HEK293 (cell line): Measurements from ENCODE around the gene C2orf74.
"Not testable (repeated sequence)": the region's sequence is repeated elsewhere in the genome, so short reads cannot be mapped to it uniquely, and the experiment has no call there.

Experiments used
- CTCF ChIA-PET: fragments of 350-600 bp; formaldehyde crosslinking; extraction: SDS; loops from one replicate; lab custom pipeline; 2021; ENCODE audit warnings: antibody characterized with exemption; lab: Yijun Ruan, JAX
- POLR2A ChIA-PET: fragments of 300-600 bp; formaldehyde crosslinking; extraction: SDS; loops from one replicate; lab custom pipeline; 2020; ENCODE audit warnings: antibody characterized with exemption, inconsistent platforms; lab: Yijun Ruan, JAX
- H3K27ac ChIP-seq: fragments of 200-500 bp; sonication (Bioruptor generic); 2 replicates; pipeline ENCODE4 v1.5.1; 2014; ENCODE audit warnings: low read depth, low read length, control low read depth, inconsistent platforms; ENCODE audit errors: extremely low read depth
- H3K36me3 ChIP-seq, 2 experiments: fragments of 200-500 bp in 1 of 2; sonication (Bioruptor generic) in 1 of 2; 1 replicate in 1 of 2; 2 replicates in 1 of 2; pipeline ENCODE4 v1.5.1; 2014 to 2017; ENCODE audit warnings: inconsistent platforms in 2 of 2, low read length in 2 of 2; ENCODE audit not compliant: control insufficient read depth in 2 of 2, insufficient read depth in 1 of 2
- H3K4me1 ChIP-seq: fragments of 200-500 bp; sonication (Bioruptor generic); 2 replicates; pipeline ENCODE4 v1.5.1; 2014; ENCODE audit warnings: mild to moderate bottlenecking, low read length, inconsistent platforms; ENCODE audit not compliant: control insufficient read depth, insufficient read depth
- H3K4me3 ChIP-seq: 2 replicates; pipeline ENCODE4 v1.5.1; 2011; ENCODE audit warnings: low read depth, mild to moderate bottlenecking, control low read depth, low read length, moderate library complexity
- H3K9me3 ChIP-seq: fragments of 200-500 bp; sonication (Bioruptor generic); 2 replicates; pipeline ENCODE4 v1.5.1; 2014; ENCODE audit warnings: low read depth, low read length, inconsistent platforms; ENCODE audit not compliant: control insufficient read depth, insufficient read depth
- GLIS2 ChIP-seq: fragments of 450-650 bp; formaldehyde crosslinking; IDR thresholded peaks from 2 replicates; pipeline ENCODE4 v1.5.1; 2016; ENCODE audit warnings: missing biosample characterization, missing genetic modification characterization
- ZFP69B ChIP-seq: fragments of 450-650 bp; formaldehyde crosslinking; IDR thresholded peaks from 2 replicates; pipeline ENCODE4 v1.5.1; 2016; ENCODE audit warnings: missing biosample characterization, missing genetic modification characterization
- ZNF121 ChIP-seq: fragments of 450-650 bp; formaldehyde crosslinking; IDR thresholded peaks from 2 replicates; pipeline ENCODE4 v1.5.1; 2016; ENCODE audit warnings: missing biosample characterization, missing genetic modification characterization
- ZNF169 ChIP-seq: fragments of 450-650 bp; formaldehyde crosslinking; IDR thresholded peaks from 2 replicates; pipeline ENCODE4 v1.5.1; 2016; ENCODE audit warnings: missing biosample characterization, missing genetic modification characterization
- ZNF24 ChIP-seq: fragments of 450-650 bp; formaldehyde crosslinking; IDR thresholded peaks from 2 replicates; pipeline ENCODE4 v1.5.1; 2016; ENCODE audit warnings: missing biosample characterization, missing genetic modification characterization
- ZNF292 ChIP-seq: fragments of 450-650 bp; formaldehyde crosslinking; IDR thresholded peaks from 2 replicates; pipeline ENCODE4 v1.5.1; 2016; ENCODE audit warnings: low read depth, missing biosample characterization, missing genetic modification characterization, borderline replicate concordance
- ZNF302 ChIP-seq: fragments of 450-650 bp; formaldehyde crosslinking; IDR thresholded peaks from 2 replicates; pipeline ENCODE4 v1.5.1; 2016; ENCODE audit warnings: missing biosample characterization, missing genetic modification characterization, low read depth
- ZNF37A ChIP-seq: fragments of 450-650 bp; IDR thresholded peaks from 2 replicates; pipeline ENCODE4 v1.5.1; 2018; ENCODE audit warnings: missing biosample characterization, missing genetic modification characterization
- ZNF521 ChIP-seq: fragments of 450-650 bp; formaldehyde crosslinking; IDR thresholded peaks from 2 replicates; pipeline ENCODE4 v1.5.1; 2017; ENCODE audit warnings: missing biosample characterization, mild to moderate bottlenecking, missing genetic modification characterization
- ZNF610 ChIP-seq: fragments of 450-650 bp; formaldehyde crosslinking; IDR thresholded peaks from 2 replicates; pipeline ENCODE4 v1.5.1; 2016; ENCODE audit warnings: missing biosample characterization, missing genetic modification characterization, borderline replicate concordance
- ZNF658 ChIP-seq: fragments of 450-650 bp; formaldehyde crosslinking; IDR thresholded peaks from 2 replicates; pipeline ENCODE4; 2016; ENCODE audit warnings: missing biosample characterization, missing genetic modification characterization
- ZNF677 ChIP-seq: fragments of 450-650 bp; IDR thresholded peaks from 2 replicates; pipeline ENCODE4 v1.5.0; 2018; ENCODE audit warnings: missing biosample characterization, mild to moderate bottlenecking, missing genetic modification characterization, moderate library complexity
- ZNF792 ChIP-seq: fragments of 450-650 bp; formaldehyde crosslinking; IDR thresholded peaks from 2 replicates; pipeline ENCODE4 v1.5.1; 2016; ENCODE audit warnings: missing biosample characterization, missing genetic modification characterization
- ZSCAN16 ChIP-seq: fragments of 450-650 bp; formaldehyde crosslinking; IDR thresholded peaks from 2 replicates; pipeline ENCODE4 v1.5.1; 2016; ENCODE audit warnings: missing biosample characterization, missing genetic modification characterization
- TF ChIP-seq, protein P1 (sequence below): fragments of 450-650 bp; formaldehyde crosslinking; IDR thresholded peaks from 2 replicates; pipeline ENCODE4 v1.5.1; 2016; ENCODE audit warnings: missing biosample characterization, missing genetic modification characterization
- TF ChIP-seq, protein P2 (sequence below): fragments of 450-650 bp; formaldehyde crosslinking; IDR thresholded peaks from 2 replicates; pipeline ENCODE4 v1.5.1; 2016; ENCODE audit warnings: missing biosample characterization, missing genetic modification characterization
- TF ChIP-seq, protein P3 (sequence below): sonication (generic); formaldehyde crosslinking; IDR thresholded peaks from 2 replicates; pipeline ENCODE4 v1.8.1; 2022; ENCODE audit warnings: mild to moderate bottlenecking, moderate library complexity, missing genetic modification reagents

C2orf74 gene

DNA sequence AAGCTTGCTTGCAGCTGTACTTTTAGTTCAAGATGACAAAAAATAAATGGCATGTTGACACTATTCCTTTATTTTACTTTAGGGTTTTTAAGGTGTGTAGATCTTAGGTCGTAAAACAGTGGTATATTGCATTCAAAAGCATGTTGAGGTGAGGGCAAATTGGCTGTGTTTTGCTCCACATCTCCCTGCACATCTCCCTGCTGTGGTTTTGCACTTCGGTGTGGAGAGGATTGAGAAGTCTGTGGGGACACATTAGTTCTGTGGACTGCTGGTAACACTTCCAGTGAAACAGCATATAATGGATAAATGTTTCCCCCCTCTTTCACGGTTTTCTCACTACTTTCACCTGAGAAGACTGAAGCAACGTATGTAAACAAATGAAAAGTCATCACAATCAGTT is 25.1 kb downstream of the C2orf74 start:
- peaks cover 34 to 93% of the 10 kb centered on the region in 2 experiments for H3K36me3 ChIP-seq
- CTCF ChIA-PET, result no interaction called here
- no peak overlapping the region for H3K4me3 ChIP-seq
- POLR2A ChIA-PET, result no interaction called here
- H3K27ac ChIP-seq, result no peak overlapping the region; the same call in 1 of the 2 replicates
- H3K9me3 ChIP-seq, result no peaks in the 10 kb centered on the region
- TF ChIP-seq ZSCAN16 (tag by site-specific recombination) (no peak), ZNF37A (tag by site-specific recombination) (no peak), ZNF24 (no peak), ZNF302 (tag by site-specific recombination) (no peak), ZNF677 (tag by site-specific recombination) (no peak), ZNF521 (tag by site-specific recombination) (no peak), ZNF292 (tag by site-specific recombination) (no peak), ZNF169 (tag by site-specific recombination) (no peak), ZFP69B (no peak)
- TF ChIP-seq, protein P1, sequence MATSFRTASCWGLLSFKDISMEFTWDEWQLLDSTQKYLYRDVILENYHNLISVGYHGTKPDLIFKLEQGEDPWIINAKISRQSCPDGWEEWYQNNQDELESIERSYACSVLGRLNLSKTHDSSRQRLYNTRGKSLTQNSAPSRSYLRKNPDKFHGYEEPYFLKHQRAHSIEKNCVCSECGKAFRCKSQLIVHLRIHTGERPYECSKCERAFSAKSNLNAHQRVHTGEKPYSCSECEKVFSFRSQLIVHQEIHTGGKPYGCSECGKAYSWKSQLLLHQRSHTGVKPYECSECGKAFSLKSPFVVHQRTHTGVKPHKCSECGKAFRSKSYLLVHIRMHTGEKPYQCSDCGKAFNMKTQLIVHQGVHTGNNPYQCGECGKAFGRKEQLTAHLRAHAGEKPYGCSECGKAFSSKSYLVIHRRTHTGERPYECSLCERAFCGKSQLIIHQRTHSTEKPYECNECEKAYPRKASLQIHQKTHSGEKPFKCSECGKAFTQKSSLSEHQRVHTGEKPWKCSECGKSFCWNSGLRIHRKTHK (tag by site-specific recombination), result no peak
- TF ChIP-seq, protein P2, sequence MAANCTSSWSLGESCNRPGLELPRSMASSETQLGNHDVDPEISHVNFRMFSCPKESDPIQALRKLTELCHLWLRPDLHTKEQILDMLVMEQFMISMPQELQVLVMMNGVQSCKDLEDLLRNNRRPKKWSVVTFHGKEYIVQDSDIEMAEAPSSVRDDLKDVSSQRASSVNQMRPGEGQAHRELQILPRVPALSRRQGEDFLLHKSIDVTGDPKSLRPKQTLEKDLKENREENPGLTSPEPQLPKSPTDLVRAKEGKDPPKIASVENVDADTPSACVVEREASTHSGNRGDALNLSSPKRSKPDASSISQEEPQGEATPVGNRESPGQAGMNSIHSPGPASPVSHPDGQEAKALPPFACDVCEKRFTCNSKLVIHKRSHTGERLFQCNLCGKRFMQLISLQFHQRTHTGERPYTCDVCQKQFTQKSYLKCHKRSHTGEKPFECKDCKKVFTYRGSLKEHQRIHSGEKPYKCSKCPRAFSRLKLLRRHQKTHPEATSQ (tag by site-specific recombination), result no peak
- TF ChIP-seq, protein P3, sequence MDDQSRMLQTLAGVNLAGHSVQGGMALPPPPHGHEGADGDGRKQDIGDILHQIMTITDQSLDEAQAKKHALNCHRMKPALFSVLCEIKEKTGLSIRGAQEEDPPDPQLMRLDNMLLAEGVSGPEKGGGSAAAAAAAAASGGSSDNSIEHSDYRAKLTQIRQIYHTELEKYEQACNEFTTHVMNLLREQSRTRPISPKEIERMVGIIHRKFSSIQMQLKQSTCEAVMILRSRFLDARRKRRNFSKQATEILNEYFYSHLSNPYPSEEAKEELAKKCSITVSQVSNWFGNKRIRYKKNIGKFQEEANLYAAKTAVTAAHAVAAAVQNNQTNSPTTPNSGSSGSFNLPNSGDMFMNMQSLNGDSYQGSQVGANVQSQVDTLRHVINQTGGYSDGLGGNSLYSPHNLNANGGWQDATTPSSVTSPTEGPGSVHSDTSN (CRISPR knock-in tag), result no peak
- no peaks in the 10 kb centered on the region for H3K4me1 ChIP-seq

DNA sequence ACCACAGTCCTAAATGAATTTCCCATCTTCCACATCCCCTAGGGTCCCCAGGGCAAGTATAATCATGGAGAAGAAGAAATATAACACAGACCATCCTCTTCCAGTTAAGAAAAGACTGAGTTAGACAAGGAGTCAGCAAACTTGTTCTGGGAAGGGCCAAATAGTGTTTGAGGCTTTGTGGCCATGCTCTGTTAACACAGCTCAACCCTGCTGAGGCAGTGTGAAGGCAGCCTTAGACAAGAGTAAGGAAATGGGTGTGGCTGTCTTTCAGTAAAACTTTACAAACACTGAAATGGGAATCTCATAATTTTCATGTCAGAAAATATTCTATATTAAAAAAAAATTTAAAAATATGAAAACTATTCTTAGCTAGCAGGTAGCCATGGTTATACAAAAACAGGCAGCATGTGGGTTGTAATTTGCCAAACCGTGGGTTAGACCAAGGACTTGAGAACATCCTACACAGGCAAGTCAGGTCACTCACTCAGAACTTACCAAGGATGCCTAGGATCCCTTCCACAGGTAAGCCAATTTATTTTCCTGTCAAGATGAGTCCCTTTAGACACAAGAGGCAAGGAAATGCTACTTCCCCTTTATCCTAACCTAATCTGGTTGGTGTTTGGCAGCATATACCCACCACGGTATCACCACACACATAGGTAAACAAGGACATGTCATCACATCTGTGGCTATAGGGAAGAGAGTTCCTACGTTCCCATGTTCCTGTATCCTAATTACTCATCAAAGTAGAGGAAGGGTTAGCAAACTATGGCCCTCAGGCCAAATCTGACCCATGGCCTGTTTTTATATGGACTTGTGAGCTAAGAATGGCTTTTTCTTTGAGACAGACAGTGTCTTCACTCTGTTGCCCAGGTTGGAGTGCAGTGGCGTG is 31.9 kb downstream of the C2orf74 start:
- ChIA-PET POLR2A (no interaction called here), CTCF (no interaction called here)
- H3K4me1 ChIP-seq, result no peaks in the 10 kb centered on the region
- no peak overlapping the region for H3K4me3 ChIP-seq
- no peak overlapping the region for H3K27ac ChIP-seq
- H3K36me3 ChIP-seq, result peaks cover 10 to 42% of the 10 kb centered on the region in 2 experiments
- no peaks in the 10 kb centered on the region for H3K9me3 ChIP-seq
- TF ChIP-seq ZNF121 (tag by site-specific recombination), result no peak
- no peak for TF ChIP-seq GLIS2 (tag by site-specific recombination)
- no peak for TF ChIP-seq ZNF792 (tag by site-specific recombination)
- no peak for TF ChIP-seq ZNF610
- no peak for TF ChIP-seq ZNF658 (tag by site-specific recombination)
- TF ChIP-seq, all 188 proteins: peak for 0

DNA sequence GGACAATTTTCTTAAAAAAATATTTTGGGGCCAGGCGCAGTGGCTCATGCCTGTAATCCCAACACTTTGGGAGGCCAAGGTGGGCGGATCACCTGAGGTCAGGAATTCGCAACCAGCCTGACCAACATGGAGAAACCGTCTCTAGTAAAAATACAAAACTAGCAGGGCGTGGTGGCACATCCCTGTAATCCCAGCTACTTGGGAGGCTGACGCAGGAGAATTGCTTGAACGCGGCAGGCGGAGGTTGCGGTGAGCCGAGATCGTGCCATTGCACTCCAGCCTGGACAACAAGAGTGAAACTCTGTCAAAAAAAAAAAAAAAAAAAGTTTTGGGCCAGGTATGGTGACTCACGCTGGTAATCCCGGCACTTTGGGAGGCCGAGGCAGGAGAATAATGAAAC is 32.7 kb downstream of the C2orf74 start:
- H3K27ac ChIP-seq, H3K4me3 ChIP-seq, H3K4me1 ChIP-seq, CTCF ChIA-PET, H3K9me3 ChIP-seq, POLR2A ChIA-PET: not testable (repeated sequence)
- H3K36me3 ChIP-seq, result peaks cover 15 to 34% of the 10 kb centered on the region in 2 experiments
